Gastroesophageal sphincter (tissue), 4 donors: ENCODE data around the gene LMO1. TPM values are rescaled to one million over a fixed set of nuclear protein-coding genes. Genes with fewer than 3 reads are reported as not detected.

Experiments
- ATAC-seq: fragments of 150-250 bp; one replicate; pipeline ENCODE4 v1.9.1; 2016; ENCODE audit warnings: mild to moderate bottlenecking, moderate library complexity
- H3K27ac ChIP-seq, 4 donors: fragments of 200-600 bp; sonication (generic) in 3 of 4; 1 replicate in 3 of 4; 2 replicates in 1 of 4; pipeline ENCODE4 v1.5.1; 2016 to 2019
- H3K27me3 ChIP-seq: fragments of 200-600 bp; sonication (generic); one replicate; pipeline ENCODE4 v1.5.1; 2019
- H3K36me3 ChIP-seq, 2 donors: fragments of 200-600 bp; sonication (generic); one replicate each; pipeline ENCODE4 v1.5.1; 2019; ENCODE audit warnings: control low read depth in 1 of 2
- H3K4me1 ChIP-seq, 3 donors: fragments of 200-600 bp; sonication (generic); 1 replicate in 2 of 3; 2 replicates in 1 of 3; pipeline ENCODE4 v1.5.1; 2016 to 2019; ENCODE audit warnings: control low read depth in 2 of 3
- H3K4me3 ChIP-seq, 2 donors: fragments of 200-600 bp; sonication (generic); one replicate each; pipeline ENCODE4 v1.5.1; 2019; ENCODE audit warnings: mild to moderate bottlenecking in 1 of 2, moderate library complexity in 1 of 2
- H3K9me3 ChIP-seq, 3 donors: fragments of 200-600 bp; sonication (generic); one replicate each; pipeline ENCODE4 v1.5.1; 2017 to 2019; ENCODE audit warnings: control low read depth in 2 of 3
- EP300 ChIP-seq: sonication (generic); formaldehyde crosslinking; IDR thresholded peaks from one replicate; pipeline ENCODE4 v1.6.1; 2017; ENCODE audit warnings: antibody characterized with exemption, mild to moderate bottlenecking
- POLR2A ChIP-seq, 2 donors: fragments of 450-650 bp; IDR thresholded peaks; one replicate each; pipeline ENCODE4 v1.6.1; 2017; ENCODE audit warnings: antibody characterized with exemption in 2 of 2, mild to moderate bottlenecking in 2 of 2, moderate library complexity in 1 of 2
- POLR2AphosphoS5 ChIP-seq: sonication (generic); formaldehyde crosslinking; IDR thresholded peaks from one replicate; pipeline ENCODE4 v1.6.1; 2017; ENCODE audit warnings: antibody characterized with exemption
- WGBS, 2 donors: methylation state at CpG; one replicate each; pipeline ENCODE4 v1.1.5; 2018; ENCODE audit warnings: low coverage in 1 of 2; 5-methylcytosine and 5-hydroxymethylcytosine counted together
- total RNA-seq, 4 donors: library from RNA; depleted of rRNA; stranded (reverse); fragments of >200 nt; gene quantifications; one replicate each; pipeline ENCODE4 v1.1.0, GENCODE V29; 2016
- TF ChIP-seq, protein P1 (sequence below), 4 experiments: fragments of 200-600 bp in 2 of 4; fragments of 450-650 bp in 2 of 4; sonication (generic) in 1 of 4; IDR thresholded peaks; one replicate each; pipeline ENCODE4 v1.5.1; 2017 to 2019; ENCODE audit warnings: antibody characterized with exemption in 4 of 4, mild to moderate bottlenecking in 2 of 4, moderate library complexity in 2 of 4

Gene LMO1
- total RNA-seq, 4 donors from 2014 or later, result not detected

DNA sequence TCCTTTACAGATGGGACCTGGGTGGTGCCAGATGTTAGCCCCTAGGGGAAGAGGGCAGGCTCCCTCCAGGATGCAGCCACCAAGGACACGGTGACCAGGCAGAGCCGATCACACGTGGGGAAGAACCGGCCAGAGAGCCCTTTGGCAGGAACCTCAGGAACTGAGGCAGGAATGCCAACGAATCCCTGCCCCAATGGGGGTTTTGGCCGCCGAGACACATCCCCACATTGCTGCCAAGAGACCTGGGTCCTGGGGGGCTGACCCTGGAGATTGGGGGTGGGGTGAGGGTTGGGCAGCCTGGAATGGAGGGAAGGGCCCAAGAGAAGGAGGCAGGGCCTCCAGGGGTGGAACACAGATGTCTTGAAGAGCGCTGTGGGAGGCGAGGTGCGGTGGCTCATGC, 28.7 kb upstream of the LMO1 start:
- no peak overlapping the region for H3K27ac ChIP-seq
- no peaks in the 10 kb centered on the region for H3K9me3 ChIP-seq
- no peak overlapping the region for H3K4me3 ChIP-seq
- H3K27me3 ChIP-seq, result no peaks in the 10 kb centered on the region
- no peak for ATAC-seq
- WGBS, 2 donors, result 96 to 100% methylated on average over 1 to 3 of the region's 10 CpGs
- H3K4me1 ChIP-seq, result peaks cover 0 to 14% (median 0%) of the 10 kb centered on the region in 3 donors
- TF ChIP-seq POLR2A (IDR thresholded peaks at IDR 0.05) (no peak), EP300 (no peak), POLR2AphosphoS5 (no peak)
- TF ChIP-seq, protein P1, sequence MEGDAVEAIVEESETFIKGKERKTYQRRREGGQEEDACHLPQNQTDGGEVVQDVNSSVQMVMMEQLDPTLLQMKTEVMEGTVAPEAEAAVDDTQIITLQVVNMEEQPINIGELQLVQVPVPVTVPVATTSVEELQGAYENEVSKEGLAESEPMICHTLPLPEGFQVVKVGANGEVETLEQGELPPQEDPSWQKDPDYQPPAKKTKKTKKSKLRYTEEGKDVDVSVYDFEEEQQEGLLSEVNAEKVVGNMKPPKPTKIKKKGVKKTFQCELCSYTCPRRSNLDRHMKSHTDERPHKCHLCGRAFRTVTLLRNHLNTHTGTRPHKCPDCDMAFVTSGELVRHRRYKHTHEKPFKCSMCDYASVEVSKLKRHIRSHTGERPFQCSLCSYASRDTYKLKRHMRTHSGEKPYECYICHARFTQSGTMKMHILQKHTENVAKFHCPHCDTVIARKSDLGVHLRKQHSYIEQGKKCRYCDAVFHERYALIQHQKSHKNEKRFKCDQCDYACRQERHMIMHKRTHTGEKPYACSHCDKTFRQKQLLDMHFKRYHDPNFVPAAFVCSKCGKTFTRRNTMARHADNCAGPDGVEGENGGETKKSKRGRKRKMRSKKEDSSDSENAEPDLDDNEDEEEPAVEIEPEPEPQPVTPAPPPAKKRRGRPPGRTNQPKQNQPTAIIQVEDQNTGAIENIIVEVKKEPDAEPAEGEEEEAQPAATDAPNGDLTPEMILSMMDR (IDR thresholded peaks at IDR 0.05), result no peak
- H3K36me3 ChIP-seq, result no peaks in the 10 kb centered on the region

DNA sequence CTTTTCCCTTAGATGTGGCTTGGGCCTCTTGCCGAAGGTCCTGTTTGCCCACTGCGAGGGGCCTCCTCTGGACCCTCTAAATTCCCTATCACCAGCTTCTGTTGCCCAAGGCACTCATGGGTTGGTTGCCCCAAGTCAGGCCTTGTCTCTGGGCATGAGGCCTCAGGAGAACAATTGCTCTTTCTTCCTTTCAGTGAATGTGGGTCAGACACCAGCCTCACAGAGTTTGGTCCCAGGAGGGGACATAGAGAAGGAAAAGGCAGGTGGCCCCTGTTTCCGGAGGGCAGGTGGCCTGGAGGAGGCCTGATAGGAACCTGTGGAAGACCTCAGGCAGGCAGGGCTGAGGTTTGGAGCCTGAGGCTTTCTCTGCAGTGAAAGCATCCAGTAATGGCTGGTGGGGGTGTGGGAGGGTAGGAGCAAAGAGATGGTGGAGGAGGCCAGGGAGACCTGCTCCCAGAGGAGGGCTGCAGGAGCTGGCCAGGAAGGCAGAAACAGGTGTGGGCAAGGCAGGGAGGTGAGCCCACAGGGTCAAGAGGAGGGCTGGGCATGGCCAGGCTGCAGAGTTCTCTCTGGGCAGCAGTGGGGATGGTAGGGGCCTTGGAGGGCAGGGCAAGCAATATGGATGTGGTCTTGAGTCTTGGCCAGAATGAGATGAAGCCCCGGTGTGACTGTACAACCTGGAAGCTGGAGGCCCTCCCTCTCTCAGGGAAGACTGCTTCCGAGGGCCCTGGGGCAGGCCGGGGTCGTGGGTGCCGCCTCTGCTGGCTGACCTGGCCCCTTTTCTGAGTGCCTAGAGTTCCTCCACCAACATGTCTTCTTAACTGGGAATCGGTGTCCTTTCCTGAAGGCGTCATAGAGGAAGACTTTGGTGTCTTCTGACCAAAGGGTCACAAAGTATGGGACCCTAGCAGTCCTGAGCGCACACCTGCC, 28.0 kb upstream of the LMO1 start:
- H3K36me3 ChIP-seq, result no peaks in the 10 kb centered on the region
- ATAC-seq, result no peak
- no peaks in the 10 kb centered on the region for H3K27me3 ChIP-seq
- H3K27ac ChIP-seq, result no peak overlapping the region
- no peaks in the 10 kb centered on the region for H3K9me3 ChIP-seq
- no peak overlapping the region for H3K4me3 ChIP-seq
- peaks cover 0 to 14% (median 0%) of the 10 kb centered on the region in 3 donors for H3K4me1 ChIP-seq
- WGBS, 2 donors, result 80 to 100% methylated on average over 1 to 3 of the region's 11 CpGs
- TF ChIP-seq, protein P1 (IDR thresholded peaks at IDR 0.05), result no peak
- TF ChIP-seq POLR2AphosphoS5 (no peak), EP300 (no peak), POLR2A (IDR thresholded peaks at IDR 0.05) (no peak)

DNA sequence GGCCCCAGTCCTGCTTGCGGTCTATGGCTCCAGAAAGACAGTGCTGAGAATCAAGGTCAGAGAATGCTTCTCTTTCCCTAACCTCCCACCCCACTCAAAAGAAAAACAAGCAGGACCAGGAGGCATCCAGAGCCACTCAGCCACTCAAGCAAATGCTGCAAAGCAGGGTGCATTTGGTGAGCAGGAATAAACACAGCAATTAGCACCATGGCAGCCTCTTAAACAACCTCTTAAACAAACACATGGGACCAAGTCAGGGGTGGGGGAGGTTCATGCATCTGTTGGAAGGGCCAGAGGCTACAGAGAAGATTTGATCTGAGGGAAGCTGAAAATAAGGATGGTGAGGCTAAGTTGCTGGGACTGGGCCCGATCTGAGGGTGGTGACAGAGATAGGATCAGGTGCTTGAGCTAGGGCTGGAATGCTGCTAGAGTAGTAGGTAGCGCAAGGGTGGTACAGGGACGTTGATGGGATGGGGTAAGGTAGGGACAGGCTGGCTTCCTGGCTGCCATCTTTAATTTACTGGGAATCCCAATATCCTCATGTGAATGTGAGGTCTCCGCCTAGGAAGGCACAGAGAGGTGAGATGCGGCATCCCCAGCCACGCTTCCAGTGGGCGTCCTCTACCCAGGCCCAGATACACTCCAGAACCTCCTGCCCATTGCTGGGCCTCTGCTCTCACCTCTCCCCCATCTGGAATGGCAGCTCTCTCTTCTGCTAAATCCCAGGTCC, 26.6 kb upstream of the LMO1 start:
- H3K4me3 ChIP-seq, result no peak overlapping the region
- H3K36me3 ChIP-seq, result no peaks in the 10 kb centered on the region
- H3K27me3 ChIP-seq, result no peaks in the 10 kb centered on the region
- 92 to 100% methylated on average over 4 to 5 of the region's 8 CpGs for WGBS, 2 donors
- no peak overlapping the region for H3K27ac ChIP-seq
- no peaks in the 10 kb centered on the region for H3K9me3 ChIP-seq
- TF ChIP-seq, protein P1 (IDR thresholded peaks at IDR 0.05), result no peak
- TF ChIP-seq POLR2AphosphoS5, result no peak
- no peak for TF ChIP-seq POLR2A (IDR thresholded peaks at IDR 0.05)
- no peak for TF ChIP-seq EP300
- ATAC-seq, result no peak
- peaks cover 0 to 9% (median 0%) of the 10 kb centered on the region in 3 donors for H3K4me1 ChIP-seq

DNA sequence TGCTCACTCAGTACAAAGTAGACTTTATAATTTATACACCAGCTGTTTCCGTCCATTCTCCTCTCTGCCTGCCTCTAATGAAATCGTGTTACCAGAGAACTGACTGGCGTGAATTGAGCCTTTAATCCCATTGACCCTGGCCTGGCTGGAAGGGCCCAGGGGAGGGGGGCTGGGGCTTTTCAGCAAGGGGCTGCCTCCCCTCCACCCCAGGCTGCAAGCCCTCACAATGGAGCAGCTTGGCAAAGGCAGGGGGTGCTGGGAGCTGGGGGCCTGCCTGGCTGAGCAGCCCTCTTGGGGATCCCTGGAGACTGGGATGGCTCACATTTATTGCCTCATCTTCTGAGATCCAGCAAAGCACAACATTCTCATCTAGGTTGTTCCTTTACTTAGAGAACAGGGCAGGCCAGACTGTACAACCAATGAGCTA, 25.8 kb upstream of the LMO1 start:
- Histone ChIP-seq H3K4me1 (peaks cover 0 to 9% (median 0%) of the 10 kb centered on the region in 3 donors), H3K36me3 (no peaks in the 10 kb centered on the region), H3K9me3 (no peaks in the 10 kb centered on the region), H3K4me3 (no peak overlapping the region), H3K27me3 (no peaks in the 10 kb centered on the region), H3K27ac (no peak overlapping the region)
- no peak for ATAC-seq
- TF ChIP-seq EP300, result no peak
- no peak for TF ChIP-seq POLR2A (IDR thresholded peaks at IDR 0.05)
- TF ChIP-seq, protein P1 (IDR thresholded peaks at IDR 0.05), result no peak
- TF ChIP-seq POLR2AphosphoS5, result no peak
- WGBS, 2 donors, result 74% methylated on average over 3 of the region's 3 CpGs; no CpG with 5 or more reads in 1 of the 2 donors
